Measurements from ENCODE around the gene OR2H1.

The OR2H1 gene

GRCh38 chr6:29499704-29500103 lies 42.7 kb downstream of the OR2H1 start:
- H3K4me3 ChIP-seq (ENCODE audit: low read length) = no peak overlapping the region
- TF ChIP-seq CTCF (IDR thresholded peaks at IDR 0.05; ENCODE audit: insufficient read depth, low read depth, low read length, missing control alignments) = no peak
- no peak for DNase-seq (ENCODE audit: low read depth)

DNA sequence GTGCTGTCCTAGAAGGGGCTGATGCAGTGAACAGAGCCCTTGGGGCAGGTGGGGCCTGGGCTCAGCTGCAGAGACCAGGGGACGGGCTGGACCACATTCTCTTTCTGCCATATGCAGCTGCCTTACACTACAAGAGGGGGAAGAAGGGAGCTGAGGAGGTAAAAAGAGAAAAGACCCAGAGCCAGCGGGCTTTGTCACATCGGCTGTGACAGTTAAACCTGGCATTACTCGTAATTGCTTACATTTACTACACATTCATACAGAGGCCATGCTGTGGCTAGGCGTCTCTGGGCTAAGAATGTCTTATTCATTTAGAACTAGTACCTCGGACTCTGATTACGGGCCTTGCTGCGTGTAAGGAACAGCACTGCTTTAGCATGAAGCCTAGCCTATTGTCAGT lies 43.6 kb downstream of the OR2H1 start:
- no peak for TF ChIP-seq CTCF (IDR thresholded peaks at IDR 0.05; ENCODE audit: insufficient read depth, low read depth, low read length, missing control alignments)
- DNase-seq (ENCODE audit: low read depth) = no peak
- no peak overlapping the region for H3K4me3 ChIP-seq (ENCODE audit: low read length)

DNA sequence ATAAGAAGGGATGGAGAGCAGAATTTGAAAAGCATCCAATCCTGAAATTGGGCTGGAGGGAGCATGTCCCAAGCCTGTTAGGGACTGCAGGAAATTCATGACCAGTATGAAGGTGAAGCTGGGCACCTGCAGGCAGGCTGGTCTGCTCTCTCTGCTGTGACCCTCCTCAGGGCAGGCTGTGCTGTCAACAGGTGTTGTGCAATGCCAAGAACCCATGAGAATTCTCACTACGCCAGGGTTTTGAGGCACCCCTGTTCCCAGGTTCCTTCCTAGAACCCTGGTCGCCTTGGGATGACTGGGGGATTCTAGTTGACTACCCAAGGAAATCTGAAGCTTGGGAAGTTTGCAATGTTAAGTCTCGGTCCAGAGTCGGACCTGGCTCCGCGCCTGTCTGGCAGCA lies 44.2 kb downstream of the OR2H1 start:
- no peak for DNase-seq (ENCODE audit: low read depth)
- TF ChIP-seq CTCF (IDR thresholded peaks at IDR 0.05; ENCODE audit: insufficient read depth, low read depth, low read length, missing control alignments) = no peak
- H3K4me3 ChIP-seq (ENCODE audit: low read length) = no peak overlapping the region

- DNase-seq (ENCODE audit: low read depth) = peak; percentile 16
- TF ChIP-seq CTCF (IDR thresholded peaks at IDR 0.05; ENCODE audit: insufficient read depth, low read depth, low read length, missing control alignments) = no peak
- H3K4me3 ChIP-seq (ENCODE audit: low read length) = no peak overlapping the region
Observed at GRCh38 chr6:29502181-29502580, 45.2 kb downstream of the OR2H1 start.

DNA sequence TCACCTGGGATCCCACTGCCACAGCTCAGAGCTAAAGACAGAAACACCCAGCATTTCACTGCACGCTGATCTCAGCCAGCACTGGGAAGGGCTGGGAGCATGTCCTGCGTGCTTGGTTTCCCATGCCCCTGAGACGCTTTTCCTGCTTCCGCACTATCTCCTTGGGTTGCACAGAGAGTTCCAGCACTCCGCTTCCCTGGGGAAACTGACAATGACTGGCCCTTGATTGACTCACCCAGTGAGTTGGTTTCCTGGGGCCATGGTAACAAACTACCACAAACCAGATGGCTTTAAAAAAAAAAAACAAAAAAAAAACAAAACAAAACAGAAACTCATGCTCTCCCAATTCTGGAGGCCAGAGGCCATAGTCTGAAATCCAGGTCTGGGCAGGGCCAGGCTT lies 45.6 kb downstream of the OR2H1 start:
- no peak overlapping the region for H3K4me3 ChIP-seq (ENCODE audit: low read length)
- TF ChIP-seq CTCF (IDR thresholded peaks at IDR 0.05; ENCODE audit: insufficient read depth, low read depth, low read length, missing control alignments) = no peak
- peak; percentile 58 for DNase-seq (ENCODE audit: low read depth)

- H3K4me3 ChIP-seq (ENCODE audit: low read length) = no peak overlapping the region
- no peak for DNase-seq (ENCODE audit: low read depth)
- TF ChIP-seq CTCF (IDR thresholded peaks at IDR 0.05; ENCODE audit: insufficient read depth, low read depth, low read length, missing control alignments) = no peak
Observed at GRCh38 chr6:29504961-29505360, 48.0 kb downstream of the OR2H1 start.

DNA sequence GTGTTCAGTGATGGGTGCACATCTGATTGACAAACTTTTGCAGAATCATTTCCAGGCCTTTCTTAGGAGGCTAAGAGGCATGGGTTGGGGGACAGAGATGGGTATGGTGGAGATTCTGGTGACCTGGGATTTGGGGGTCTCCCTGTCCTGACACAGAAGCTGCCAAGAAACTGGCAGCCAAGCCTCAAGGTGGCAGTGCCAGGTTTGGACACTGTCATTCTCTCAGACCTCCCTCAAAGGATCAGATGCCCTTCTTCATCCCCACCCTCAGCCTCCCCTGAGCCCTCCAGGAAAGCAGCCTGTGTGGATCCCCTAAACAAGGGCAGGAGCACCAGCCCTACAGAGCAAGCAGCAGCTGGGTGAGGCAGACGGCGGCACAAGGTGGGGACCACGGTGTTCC lies 48.9 kb downstream of the OR2H1 start:
- H3K4me3 ChIP-seq (ENCODE audit: low read length) = no peak overlapping the region
- no peak for DNase-seq (ENCODE audit: low read depth)
- no peak for TF ChIP-seq CTCF (IDR thresholded peaks at IDR 0.05; ENCODE audit: insufficient read depth, low read depth, low read length, missing control alignments)
